Choroid plexus epithelial cell (primary cell): ENCODE measurements around the gene TPRG1.

Experiments
- DNase-seq: peaks from one replicate; pipeline ENCODE4 v3.0.0-alpha.2; 2010; ENCODE audit warnings: low read depth
- H3K4me3 ChIP-seq: 2 replicates; pipeline ENCODE4 v1.5.1; 2011; ENCODE audit warnings: low read depth, mild to moderate bottlenecking, control low read depth, low read length, moderate library complexity
- CTCF ChIP-seq: conservative IDR thresholded peaks from 2 replicates; pipeline ENCODE4 v1.5.1; 2011; ENCODE audit warnings: low read depth, mild to moderate bottlenecking, control low read depth, inconsistent platforms, low read length, moderate library complexity

TPRG1 gene

GRCh38 chr3:189369636-189370035 is 197.9 kb downstream of the TPRG1 start:
- DNase-seq: no peak
- H3K4me3 ChIP-seq: no peak overlapping the region
- TF ChIP-seq CTCF: no peak

GRCh38 chr3:189372243-189372642 is 200.5 kb downstream of the TPRG1 start:
- DNase-seq: no peak
- no peak overlapping the region for H3K4me3 ChIP-seq
- TF ChIP-seq CTCF: no peak
